Fibroblast of skin of back (primary cell): ENCODE results near the gene MPV17. TPM values are rescaled to one million over a fixed set of nuclear protein-coding genes. Genes with fewer than 3 reads are reported as not detected.
"Not testable (repeated sequence)": the region's sequence is repeated elsewhere in the genome, so short reads cannot be mapped to it uniquely, and the experiment has no call there.

Experiments
- DNase-seq: peaks from one replicate; pipeline ENCODE4 v3.0.0-alpha.2; 2013
- polyA plus RNA-seq, 2 experiments: library from polyadenylated mRNA; unstranded; fragments of 120-200 nt; gene quantifications; one replicate each; pipeline ENCODE4 v1.2.1, GENCODE V29; 2013; ENCODE audit not compliant: insufficient read length in 2 of 2

The MPV17 gene, protein sequence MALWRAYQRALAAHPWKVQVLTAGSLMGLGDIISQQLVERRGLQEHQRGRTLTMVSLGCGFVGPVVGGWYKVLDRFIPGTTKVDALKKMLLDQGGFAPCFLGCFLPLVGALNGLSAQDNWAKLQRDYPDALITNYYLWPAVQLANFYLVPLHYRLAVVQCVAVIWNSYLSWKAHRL
- polyA plus RNA-seq (2013, experiment 1 of 2; ENCODE audit: insufficient read length): 66.8 TPM
- 72.2 TPM for polyA plus RNA-seq (2013, experiment 2 of 2; ENCODE audit: insufficient read length)

GRCh38 chr2:27322766-27323595, at the start of gene MPV17:
TSS of gene MPV17 (minus strand) at chr2:27323097. CDS start at chr2:27322517, 580 bp downstream.
- peak; percentile 89 for DNase-seq

GRCh38 chr2:27370816-27371620, 48.1 kb upstream of the MPV17 start:
- peak; percentile 61 for DNase-seq

DNA sequence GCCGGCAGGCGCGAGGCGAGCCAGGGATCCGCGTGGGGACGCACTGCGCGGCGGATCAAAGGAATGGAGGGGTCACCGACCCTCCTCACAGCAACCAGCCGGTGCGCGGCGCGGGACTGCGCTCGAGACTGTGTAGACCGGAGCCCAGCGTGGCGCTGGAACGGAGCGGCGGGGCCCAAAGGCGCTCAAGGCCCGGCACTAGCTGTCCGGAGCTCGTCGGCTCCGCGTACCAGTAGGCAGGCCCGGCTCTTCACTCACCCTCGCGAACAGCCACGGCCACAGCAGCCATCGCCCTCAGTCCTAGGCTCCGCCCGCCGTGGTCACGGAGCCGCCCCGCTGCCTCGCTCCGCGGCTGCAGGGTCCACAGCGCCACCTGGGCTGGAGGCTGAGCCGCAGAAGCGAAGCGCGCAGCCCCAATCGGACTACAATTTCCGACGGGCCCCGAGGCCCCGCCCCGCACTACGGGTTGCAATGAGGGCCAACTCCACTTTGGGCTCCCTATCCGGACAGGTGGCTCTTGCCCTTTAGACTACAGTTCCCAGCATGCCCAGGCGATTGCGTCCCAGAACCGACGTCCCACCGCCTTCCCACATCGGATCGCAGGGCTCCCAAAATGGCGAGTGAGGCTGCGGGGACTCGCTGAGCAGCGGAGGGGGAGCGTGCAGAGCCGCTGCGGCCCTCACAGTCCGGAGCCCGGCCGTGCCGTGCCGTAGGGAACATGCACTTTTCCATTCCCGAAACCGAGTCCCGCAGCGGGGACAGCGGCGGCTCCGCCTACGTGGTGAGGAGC, 47.3 kb upstream of the MPV17 start, which contains the start of the genes EIF2B4 and SNX17:
TSS of gene EIF2B4 (minus strand) at position 313 of the 790 bp plus-strand sequence. CDS start at position 289, 24 bp downstream.
TSS of gene SNX17 (plus strand) at position 591 of the 790 bp plus-strand sequence. CDS start at position 719, 128 bp downstream.
- peak; percentile 100 for DNase-seq

GRCh38 chr2:27369471-27370025, 46.7 kb upstream of the MPV17 start:
- DNase-seq: peak; percentile 54

GRCh38 chr2:27363933-27364332, 41.0 kb upstream of the MPV17 start:
- DNase-seq: no peak

DNA sequence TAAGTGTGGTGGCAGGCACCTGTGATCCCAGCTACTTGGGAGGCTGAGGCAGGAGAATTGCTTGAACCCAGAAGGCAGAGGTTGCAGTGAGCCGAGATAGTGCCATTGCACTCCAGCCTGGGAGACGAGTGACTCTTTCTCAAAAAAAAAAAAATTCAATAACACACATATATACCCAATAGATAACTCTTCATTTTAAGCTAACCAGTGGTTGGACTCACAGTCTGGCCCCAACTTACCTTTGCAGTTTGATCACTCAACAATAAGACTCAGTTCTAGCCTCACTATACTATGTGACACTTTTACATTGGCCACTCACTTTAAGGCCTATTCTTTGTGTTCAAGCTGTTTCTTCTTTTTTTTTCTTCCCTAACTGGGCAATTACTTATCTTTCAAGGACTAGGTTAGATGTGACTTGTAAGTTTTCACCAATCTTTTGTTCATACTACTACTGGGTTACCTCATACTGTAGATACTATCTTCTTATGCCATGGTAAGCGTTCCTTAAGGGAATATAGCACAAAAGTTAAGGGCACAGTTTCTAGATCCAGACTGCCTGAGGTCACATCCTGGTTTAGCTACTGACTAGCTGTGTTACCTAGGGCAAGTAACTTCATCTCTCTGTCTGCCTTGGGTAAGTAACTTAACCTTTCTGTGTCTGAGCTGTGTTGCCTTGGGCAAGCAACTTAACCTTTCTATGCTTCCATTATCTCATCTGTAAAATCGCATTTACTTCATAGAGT, 40.0 kb upstream of the MPV17 start:
- DNase-seq: no peak

DNA sequence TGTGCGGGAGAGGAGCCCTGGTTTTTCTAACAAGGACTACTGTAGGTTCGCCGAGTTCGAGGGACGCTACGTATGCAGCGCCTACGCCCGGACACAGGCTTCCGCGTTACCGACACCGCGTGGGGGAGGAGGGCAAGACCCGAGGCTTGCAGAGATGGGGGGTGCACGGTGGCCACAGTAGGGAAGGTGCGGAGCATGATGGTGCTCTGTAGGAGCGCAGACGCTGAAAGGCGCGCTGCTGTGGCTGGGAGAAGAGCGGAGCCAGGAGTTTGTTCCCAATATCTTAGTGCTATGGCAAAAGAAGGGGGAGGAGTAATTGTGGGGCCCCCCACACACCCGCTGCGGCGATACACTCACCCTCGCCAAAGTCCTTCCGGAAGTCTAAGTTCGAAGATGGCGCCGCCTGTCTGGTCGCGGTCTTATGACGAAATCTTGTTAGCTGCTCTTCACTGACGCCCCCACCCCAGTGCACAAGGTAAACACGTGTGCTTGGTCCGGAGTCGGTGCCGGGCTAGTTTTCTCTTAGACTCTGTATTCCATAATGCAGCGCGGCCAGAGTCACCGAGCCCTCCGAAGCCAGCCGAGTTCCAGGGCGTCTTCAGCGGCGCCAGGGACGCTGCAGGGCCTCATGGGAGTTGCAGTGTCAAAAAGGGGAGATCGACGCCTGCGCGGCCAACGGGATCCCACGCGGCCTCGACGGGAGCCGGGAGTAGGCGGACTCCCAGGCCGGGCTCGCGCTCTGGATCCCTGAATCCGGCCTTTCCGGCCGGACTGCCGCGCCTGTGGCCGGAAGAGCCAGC, 33.7 kb upstream of the MPV17 start, which contains the start of gene GTF3C2:
TSS of gene GTF3C2 (minus strand) at position 383 of the 800 bp plus-strand sequence. CDS start 13,210 bp downstream, outside the sequence.
- DNase-seq: peak; percentile 98

DNA sequence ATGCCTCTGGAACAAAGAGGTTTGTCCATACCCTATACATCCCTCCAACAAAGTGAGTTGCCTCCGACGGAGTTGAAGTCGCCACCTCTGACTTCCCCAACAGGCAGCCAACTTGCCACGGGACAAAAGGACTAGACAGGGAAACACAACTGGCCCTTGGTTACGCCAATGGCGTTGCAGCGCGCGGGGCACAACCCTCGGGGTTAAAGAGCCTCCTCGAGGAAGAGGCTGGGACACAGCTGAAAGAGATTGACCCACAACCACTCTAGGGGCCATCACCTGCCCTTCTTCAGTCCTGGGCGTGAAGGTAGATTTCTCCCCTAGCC, 33.1 kb upstream of the MPV17 start:
- peak; percentile 53 for DNase-seq

GRCh38 chr2:27354597-27354927, 31.7 kb upstream of the MPV17 start:
- DNase-seq: no peak

DNA sequence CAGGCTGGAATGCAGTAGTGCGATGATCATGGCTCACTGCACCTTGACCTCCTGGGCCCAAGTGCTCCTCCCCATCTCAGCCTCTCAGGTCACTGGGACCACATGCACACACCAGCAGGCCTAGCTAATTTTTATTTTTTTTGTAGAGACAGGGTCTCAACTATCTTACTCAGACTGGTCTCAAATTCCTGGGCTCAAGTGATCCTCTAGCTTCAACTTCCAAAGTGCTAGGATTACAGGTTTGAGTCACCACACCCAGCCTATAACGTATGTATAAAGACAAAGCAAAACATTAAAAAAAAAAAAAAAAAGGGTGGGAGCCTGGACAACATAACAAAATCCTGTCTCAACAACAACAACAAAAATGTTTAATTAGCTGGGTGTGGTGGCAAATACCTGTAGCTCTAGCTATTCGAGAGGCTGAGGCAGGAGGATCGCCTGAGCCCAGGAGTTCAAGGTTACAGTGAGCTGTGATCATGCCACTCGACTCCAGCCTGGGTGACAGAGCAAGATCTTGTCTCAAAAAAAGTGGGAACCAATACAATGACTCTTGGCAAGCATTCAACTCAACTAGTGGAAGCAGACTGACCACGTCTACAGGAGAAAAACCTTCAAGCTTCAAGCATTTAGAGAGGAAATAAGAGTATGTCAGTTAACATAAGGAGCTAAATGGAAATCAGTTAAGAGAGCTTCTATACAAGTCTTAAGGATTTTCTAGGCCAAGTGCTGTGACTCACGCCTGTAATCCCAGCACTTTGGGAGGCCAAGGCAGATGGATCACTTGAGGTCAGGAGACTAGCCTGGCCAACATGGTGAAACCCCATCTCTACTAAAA, 31.1 kb upstream of the MPV17 start:
- DNase-seq: no peak

GRCh38 chr2:27353386-27353761, 30.5 kb upstream of the MPV17 start:
- DNase-seq: not testable (repeated sequence)

DNA sequence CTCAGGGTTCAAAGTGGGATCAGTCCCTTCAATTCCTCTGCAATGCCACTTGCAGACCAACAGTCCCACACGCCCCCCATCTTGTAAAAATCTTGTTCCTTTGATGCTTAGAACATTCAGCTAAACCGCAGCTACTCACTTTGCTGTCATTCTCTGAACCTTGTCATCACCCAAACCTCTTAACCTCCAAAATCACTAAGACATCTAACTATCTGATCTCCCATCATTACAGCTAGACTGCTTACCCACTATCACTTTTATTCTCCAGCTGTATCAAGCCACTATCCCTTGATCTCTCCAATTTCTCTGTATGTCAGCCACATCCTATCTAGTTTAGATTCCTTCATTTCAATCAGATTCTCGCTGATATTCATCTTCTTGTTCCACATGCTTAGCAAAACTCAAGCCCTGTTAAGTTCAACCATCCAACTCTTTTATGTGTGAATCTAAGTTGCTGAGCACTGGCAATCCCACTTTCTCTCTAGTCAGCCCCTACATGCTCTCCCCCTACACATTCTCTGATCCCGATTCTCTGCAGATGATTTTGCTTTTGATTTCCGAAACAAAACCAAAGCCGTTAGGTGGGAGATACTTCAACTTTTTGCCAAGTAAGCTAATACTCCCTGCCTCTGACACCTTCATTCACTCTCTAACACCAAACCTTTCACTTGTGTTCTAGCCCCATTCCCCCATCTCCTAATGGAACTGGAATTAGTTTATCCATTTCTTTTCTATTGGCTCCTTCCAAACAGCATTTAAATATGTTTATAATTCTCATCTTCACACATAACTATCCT, 29.1 kb upstream of the MPV17 start:
- no peak for DNase-seq

DNA sequence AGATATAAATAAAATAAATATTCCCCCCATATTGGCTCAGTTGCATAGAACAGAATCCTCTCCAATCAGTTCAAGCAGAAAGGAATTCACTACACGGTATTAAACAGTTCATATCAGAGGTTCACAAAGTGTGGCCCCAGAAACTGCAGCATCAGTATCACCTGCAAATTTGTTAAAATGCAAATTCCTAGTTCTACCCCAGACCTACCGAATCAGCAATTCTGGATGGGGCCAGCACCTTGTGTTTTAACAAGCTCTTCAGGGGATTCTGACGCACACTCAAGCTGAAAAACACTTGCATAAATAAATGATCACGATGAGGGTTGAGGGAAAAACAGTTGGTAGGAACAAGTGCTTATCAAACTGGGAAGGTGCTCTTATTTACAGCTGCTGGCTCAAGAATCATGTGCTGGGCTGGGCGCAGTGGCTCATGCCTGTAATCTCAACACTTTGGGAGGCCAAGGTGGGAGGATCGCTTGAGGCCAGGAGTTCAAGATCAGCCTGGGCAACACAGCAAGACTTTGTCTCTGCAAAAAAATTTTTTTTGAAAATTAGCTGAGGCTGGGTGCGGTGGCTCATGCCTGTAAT, 27.3 kb upstream of the MPV17 start:
- no peak for DNase-seq

GRCh38 chr2:27347641-27348040, 24.7 kb upstream of the MPV17 start:
- no peak for DNase-seq

- no peak for DNase-seq
Observed at GRCh38 chr2:27336173-27336572, 13.3 kb upstream of the MPV17 start.

DNA sequence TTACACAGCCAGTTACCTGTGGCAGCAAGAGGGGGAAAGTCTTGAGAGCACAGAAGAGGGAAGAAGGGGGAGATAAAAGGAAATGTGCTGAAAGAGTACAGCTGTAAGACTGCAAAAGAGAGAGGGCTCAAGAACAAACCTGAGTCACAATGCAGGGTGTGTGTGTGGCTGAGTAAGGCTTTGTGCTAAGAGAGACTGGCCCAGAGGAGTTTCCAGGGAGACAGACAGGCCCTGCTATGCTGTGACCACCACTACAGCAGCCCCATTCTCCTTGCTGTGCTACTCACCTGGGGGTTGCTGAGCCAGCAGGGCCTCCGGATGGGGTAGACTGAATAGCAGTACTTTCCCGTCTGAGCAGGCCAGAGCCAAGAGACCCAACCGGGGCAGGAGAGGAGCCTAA, 12.4 kb upstream of the MPV17 start:
- no peak for DNase-seq

DNA sequence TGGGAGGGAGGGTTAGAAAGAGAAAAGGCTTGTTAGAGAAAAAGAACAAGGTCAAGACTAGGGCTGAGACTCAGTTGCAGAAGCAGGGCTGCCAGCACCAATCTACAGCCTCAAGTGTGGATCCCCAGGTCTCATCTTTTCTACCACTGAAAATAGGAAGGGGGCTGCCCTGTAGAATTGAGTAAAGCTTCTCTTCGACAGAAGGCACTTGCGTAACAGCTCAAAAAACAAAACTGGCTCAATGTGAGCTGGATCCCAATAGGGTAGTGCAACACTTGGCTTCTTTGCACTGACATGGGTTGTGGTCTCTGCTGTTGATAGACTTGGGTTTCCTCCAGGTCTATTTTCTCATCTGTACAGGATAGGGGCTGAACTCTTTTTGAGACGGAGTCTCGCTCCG, 1.8 kb upstream of the MPV17 start:
- DNase-seq: no peak
